CD4-positive, alpha-beta T cell treated with Interleukin-17A for 4 hours (primary cell): ENCODE data around the gene FERMT1.
"Not testable (repeated sequence)": the region's sequence is repeated elsewhere in the genome, so short reads cannot be mapped to it uniquely, and the experiment has no call there.

Experiments used
- DNase-seq: peaks from one replicate; pipeline ENCODE4 v3.0.0-alpha.2; 2020; ENCODE audit warnings: mixed read lengths

The FERMT1 gene

GRCh38 chr20:6067763-6068318 is 55.0 kb downstream of the FERMT1 start:
- no peak for DNase-seq

GRCh38 chr20:6066582-6066981 is 56.2 kb downstream of the FERMT1 start:
- no peak for DNase-seq

- no peak for DNase-seq
Observed at GRCh38 chr20:6061544-6061943, 61.3 kb downstream of the FERMT1 start.

DNA sequence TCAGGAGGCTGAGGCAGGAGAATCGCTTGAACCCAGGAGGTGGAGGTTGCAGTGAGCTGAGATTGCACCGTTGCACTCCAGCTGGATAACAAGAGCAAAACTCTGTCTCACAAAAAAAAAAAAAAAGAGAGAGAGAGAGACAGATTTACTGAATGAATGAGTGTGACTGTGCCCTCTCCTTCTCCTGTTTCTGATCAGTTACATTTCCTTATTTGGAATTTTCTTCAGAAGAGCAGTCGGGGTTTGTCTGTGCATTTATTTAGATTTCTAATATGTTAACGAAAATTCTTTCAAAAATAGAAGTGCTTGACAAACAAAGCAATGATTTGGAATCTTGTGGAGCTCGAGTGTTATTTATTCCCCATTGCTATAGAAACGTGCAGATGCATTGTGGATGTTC is 62.6 kb downstream of the FERMT1 start:
- DNase-seq = no peak

DNA sequence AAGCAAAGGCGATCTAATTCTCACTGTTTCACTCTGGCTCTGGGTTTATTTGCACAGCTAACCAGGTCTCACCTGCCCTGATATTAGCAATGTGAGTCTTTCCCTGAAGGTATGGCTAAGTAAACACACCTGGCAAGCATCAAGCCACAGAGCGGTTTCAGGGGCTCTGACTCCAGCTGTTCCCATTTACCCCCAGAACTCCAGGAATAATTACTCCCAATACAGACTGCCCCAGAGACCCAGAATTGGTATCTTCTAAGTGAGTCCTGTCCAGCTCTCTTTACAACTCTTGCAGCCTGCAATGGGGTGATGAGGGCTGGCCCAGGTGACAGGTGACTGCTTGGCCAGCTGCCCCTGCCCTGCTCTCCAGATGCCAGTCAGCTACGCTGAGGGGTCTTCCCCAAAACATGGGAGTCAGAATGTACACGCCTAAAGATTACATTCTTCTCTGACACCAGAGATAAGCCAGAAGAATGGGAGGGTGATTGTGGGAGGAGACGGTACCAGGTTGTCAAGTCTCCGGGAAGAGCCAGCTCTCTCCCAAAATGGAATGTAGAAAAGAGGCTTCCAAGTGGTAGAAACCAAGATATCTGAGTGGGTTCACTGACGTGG is 64.0 kb downstream of the FERMT1 start:
- no peak for DNase-seq

DNA sequence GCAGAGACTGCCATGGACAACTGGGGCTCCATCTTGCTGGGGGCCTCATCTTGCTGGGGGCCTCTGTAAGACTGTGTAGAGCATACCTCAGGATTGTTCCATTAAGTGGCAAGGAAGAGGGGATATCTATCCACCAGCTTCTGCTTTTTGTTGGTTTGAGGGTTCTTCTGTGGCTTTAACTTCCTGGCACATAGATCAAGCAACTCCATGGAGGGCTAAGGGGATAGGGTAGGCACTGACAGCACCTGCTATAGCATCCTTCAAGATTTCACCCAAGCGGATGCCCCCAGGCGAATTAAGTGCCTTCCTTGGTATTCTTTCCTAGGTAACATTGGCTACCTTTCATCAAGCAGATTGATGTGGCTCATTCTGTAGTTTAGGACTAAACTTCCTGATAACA is 65.1 kb downstream of the FERMT1 start:
- no peak for DNase-seq

- DNase-seq = no peak
Observed at GRCh38 chr20:6057139-6057538, 65.7 kb downstream of the FERMT1 start.

DNA sequence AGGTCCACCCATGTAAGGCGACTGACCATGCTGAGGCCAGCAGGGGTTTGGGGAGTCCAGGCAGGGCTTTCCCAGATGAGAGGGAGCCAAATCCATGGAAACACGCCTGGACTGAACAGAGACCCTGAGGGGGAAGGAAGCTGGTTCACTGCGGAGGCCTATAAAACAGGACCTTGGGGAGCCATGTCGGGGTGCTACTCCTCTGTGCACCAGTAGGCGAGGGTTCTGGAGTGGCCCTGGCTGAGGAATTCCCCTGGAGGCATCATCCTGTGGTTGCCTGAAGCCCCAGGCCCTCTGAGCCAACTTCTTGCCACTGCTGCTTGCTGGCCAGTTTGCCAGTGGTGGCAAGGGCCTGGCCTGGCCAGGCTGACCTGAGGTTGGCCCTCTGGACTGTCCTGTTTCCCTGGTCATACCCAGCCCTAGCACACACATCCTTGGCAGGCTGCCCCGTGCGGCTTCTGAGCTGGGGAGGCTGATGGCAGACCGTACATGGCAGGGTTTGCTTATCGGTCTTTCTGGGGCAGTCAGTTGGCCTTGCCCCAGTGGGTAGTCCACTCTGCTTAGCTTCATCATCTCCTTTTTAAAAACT is 66.8 kb downstream of the FERMT1 start:
- no peak for DNase-seq

- no peak for DNase-seq
Observed at GRCh38 chr20:6055161-6055783, 67.6 kb downstream of the FERMT1 start.

DNA sequence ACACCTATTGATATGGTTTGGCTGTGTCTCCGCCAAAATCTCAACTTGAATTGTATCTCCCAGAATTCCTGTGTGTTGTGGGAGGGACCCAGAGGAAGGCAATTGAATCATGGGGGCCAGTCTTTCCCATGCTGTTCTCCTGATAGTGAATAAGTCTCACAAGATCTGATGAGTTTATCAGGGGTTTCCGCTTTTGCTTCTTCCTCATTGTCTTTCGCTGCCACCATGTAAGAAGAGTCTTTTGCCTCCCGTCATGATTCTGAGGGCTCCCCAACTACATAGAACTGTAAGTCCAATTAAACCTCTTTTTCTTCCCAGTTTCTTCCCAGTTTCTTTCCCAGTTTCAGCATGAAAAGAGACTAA is 68.2 kb downstream of the FERMT1 start:
- DNase-seq = not testable (repeated sequence)

GRCh38 chr20:6053776-6054688 is 68.8 kb downstream of the FERMT1 start, which contains the start of gene LRRN4:
TSS of gene LRRN4 (minus strand) at chr20:6054060. CDS start at chr20:6052799, 1,261 bp downstream.
- DNase-seq = no peak

DNA sequence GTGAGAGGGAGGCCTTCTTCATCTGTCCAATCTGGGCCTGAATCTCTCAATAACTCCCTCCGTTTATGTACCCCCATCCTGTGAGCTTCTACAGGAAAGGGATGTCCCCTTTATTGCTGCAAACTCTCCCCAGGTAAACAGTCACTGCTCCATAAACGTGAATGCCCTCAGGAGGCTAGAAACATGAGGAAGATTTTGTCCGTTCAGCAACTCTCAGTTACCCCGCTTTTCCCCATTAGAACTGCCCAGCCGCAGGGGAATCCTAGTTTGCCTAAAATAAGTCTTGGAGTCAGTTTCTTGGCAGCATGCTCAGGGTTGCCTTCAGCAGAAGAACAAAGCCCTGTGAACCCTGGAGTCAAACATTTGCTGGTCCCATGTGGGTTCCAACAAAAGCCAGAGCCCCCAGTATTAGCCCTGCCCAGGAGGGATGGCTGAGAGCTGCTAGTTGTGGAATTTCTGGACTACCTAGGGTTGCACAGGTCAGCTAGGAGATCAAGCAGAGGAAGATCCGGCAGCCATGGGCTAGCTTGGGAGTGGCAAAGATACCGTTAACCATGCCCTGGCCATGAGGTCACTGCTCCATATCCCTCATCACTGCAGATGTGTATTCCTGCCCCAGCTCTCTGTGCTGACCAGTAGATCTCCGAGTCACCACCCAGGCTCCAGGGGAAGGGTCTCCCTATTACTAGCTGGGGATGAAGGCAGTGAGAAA is 69.6 kb downstream of the FERMT1 start:
- DNase-seq = no peak

DNA sequence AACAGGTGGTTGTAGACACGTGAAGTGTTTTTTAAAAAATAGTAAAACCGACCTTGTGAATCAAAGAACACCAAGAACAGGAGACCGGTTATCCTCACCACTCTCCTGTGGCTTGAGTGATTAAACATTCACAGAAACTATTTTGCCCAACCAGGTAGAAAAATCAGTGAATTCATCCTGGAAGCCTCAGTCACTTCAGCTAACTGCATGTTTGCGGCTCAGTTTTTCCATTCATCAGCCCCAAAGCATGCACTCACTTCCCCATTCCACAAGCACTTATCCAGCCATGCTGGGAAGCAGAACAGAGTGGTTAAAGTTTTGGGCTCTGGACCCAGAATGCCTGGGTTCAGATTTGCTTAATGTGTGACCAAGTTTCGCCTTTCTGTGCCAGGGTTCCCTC is 71.3 kb downstream of the FERMT1 start:
- no peak for DNase-seq

- no peak for DNase-seq
Observed at GRCh38 chr20:6048391-6048790, 74.4 kb downstream of the FERMT1 start.

DNA sequence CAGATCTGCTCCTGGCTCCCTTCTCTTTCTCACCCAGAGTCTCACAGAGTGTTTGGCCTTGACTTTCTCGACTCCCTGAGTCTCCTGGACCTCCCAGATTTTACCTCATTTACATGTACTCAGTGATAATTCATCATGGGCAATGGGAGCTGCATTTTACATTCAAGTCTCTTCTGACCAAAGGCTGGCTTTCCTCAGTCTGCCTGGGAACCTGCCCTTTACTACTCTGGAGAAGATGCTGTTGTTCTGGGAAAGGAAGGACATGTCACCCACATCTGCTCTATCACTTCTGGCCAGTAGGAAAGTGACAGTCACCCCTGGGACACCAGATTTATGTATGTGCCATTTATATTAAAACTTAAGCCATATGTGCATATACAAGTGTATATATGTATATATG is 76.4 kb downstream of the FERMT1 start:
- DNase-seq = no peak

- DNase-seq = no peak
Observed at GRCh38 chr20:6045566-6045965, 77.3 kb downstream of the FERMT1 start.

GRCh38 chr20:6044115-6044514 is 78.7 kb downstream of the FERMT1 start:
- DNase-seq = no peak

DNA sequence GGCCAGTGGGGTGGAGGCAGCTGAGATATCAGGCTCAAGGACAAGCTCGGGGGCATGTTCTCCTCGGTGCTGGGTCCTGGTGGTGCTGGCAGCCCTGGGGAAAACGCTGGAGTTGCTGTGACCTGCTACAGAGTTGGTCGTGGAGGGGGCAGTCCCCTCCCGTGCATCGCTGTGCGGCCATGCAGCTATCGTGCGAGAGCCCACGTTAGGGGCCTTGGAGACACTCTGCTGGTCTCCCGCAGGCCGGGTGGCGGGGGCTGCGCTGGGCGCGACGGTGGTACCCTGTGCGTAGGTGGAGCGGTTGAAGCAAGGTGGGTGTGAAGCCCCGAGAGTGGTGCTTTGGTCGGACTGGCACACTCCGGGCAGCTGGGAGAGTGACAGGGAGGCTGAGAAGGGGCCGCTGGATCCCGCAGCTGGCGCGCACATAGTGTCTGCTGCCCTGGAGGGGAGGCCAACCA is 81.0 kb downstream of the FERMT1 start:
- DNase-seq = no peak

- DNase-seq = no peak
Observed at GRCh38 chr20:6040958-6041807, 81.6 kb downstream of the FERMT1 start.

GRCh38 chr20:6040540-6040939 is 82.3 kb downstream of the FERMT1 start:
- DNase-seq = no peak

- no peak for DNase-seq
Observed at GRCh38 chr20:6039766-6040165, 83.1 kb downstream of the FERMT1 start.
